Stimulated activated CD8-positive, alpha-beta memory T cell treated with anti-CD3 and anti-CD28 coated beads, Interleukin-15, amount 100 ng/mL, for 4 hours (primary cell): ENCODE measurements around the gene SEC62.

Source experiments
- DNase-seq, 2 donors: peaks; one replicate each; pipeline ENCODE4 v3.0.0-alpha.2; 2020; ENCODE audit warnings: low read depth in 2 of 2

SEC62 gene

GRCh38 chr3:169966428-169966950, at the start of gene SEC62:
Gene SEC62, plus strand, starts transcription at chr3:169966807. Its CDS starts 16 bp downstream, at chr3:169966823.
- peak; percentile 89 for DNase-seq

- no peak for DNase-seq
These were observed 43.4 kb upstream of the SEC62 start for GRCh38 chr3:169923189-169923588.

- DNase-seq, result no peak
These were observed 42.8 kb upstream of the SEC62 start for GRCh38 chr3:169923831-169924230.

GRCh38 chr3:169929830-169930519, 36.6 kb upstream of the SEC62 start:
- DNase-seq, result no peak

- no peak for DNase-seq
These were observed 35.8 kb upstream of the SEC62 start for GRCh38 chr3:169930843-169931242.

GRCh38 chr3:169931747-169932520, 34.7 kb upstream of the SEC62 start:
- DNase-seq, result no peak

- DNase-seq, result no peak
These were observed 27.3 kb upstream of the SEC62 start for GRCh38 chr3:169939320-169939719.

GRCh38 chr3:169939751-169940150, 26.9 kb upstream of the SEC62 start:
- DNase-seq, result no peak

- no peak for DNase-seq
These were observed 26.0 kb upstream of the SEC62 start for GRCh38 chr3:169940470-169941181.

- DNase-seq, result no peak
These were observed 21.3 kb upstream of the SEC62 start for GRCh38 chr3:169945313-169945712.

GRCh38 chr3:169946336-169946735, 20.3 kb upstream of the SEC62 start:
- DNase-seq, result no peak

- DNase-seq, result no peak
These were observed 17.8 kb upstream of the SEC62 start for GRCh38 chr3:169948559-169949448.

GRCh38 chr3:169952045-169952444, 14.6 kb upstream of the SEC62 start:
- DNase-seq, result no peak

- no peak for DNase-seq
These were observed 13.0 kb upstream of the SEC62 start for GRCh38 chr3:169953462-169954141.

GRCh38 chr3:169954142-169954756, 12.4 kb upstream of the SEC62 start:
- DNase-seq, result no peak

- no peak for DNase-seq
These were observed 11.2 kb upstream of the SEC62 start for GRCh38 chr3:169955406-169955805.

GRCh38 chr3:169964176-169964575, 2.4 kb upstream of the SEC62 start:
- DNase-seq, result no peak

- no peak for DNase-seq
These were observed 812 bp upstream of the SEC62 start for GRCh38 chr3:169965562-169966427.
